K562 (cell line): ENCODE results near the gene TIMM10. TPM values are rescaled to one million over a fixed set of nuclear protein-coding genes. Genes with fewer than 3 reads are reported as not detected.

Experiments
- CHD1 ChIP-seq: fragments of 200-600 bp; sonication (generic); IDR thresholded peaks from one replicate; pipeline ENCODE4 v1.6.1; 2012; ENCODE audit warnings: mild to moderate bottlenecking, moderate library complexity, low read length, inconsistent platforms
- CHD4 ChIP-seq: fragments of 200-600 bp; sonication (generic); IDR thresholded peaks from 3 replicates; pipeline ENCODE4 v1.6.1; 2012; ENCODE audit warnings: low read depth, mild to moderate bottlenecking, mixed read lengths, low read length, inconsistent platforms; ENCODE audit not compliant: insufficient read depth, insufficient replicate concordance, poor library complexity, severe bottlenecking
- EP400 ChIP-seq: fragments of 450-650 bp; IDR thresholded peaks from 2 replicates; pipeline ENCODE4 v1.6.1; 2017; ENCODE audit warnings: antibody characterized with exemption, mild to moderate bottlenecking, moderate library complexity
- MYNN ChIP-seq, 2 experiments: sonication (generic); formaldehyde crosslinking in 1 of 2; IDR thresholded peaks; 2 replicates each; pipeline versions ENCODE4 v1.5.0 to v1.6.1; 2016 to 2020; ENCODE audit warnings: antibody characterized with exemption in 1 of 2, missing genetic modification reagents in 1 of 2
- RBM25 ChIP-seq: fragments of 200-400 bp; formaldehyde crosslinking; IDR thresholded peaks from 2 replicates; pipeline ENCODE4 v1.6.1; 2018; ENCODE audit warnings: low read length, low read depth, moderate library complexity; ENCODE audit not compliant: severe bottlenecking
- SMARCE1 ChIP-seq: fragments of 450-650 bp; IDR thresholded peaks from 2 replicates; pipeline ENCODE4 v1.7.1; 2016; ENCODE audit warnings: mild to moderate bottlenecking
- TFAP4 ChIP-seq: sonication (generic); formaldehyde crosslinking; IDR thresholded peaks from 2 replicates; pipeline ENCODE4 v1.8.0; 2022; ENCODE audit warnings: missing genetic modification reagents, mild to moderate bottlenecking, moderate library complexity, borderline replicate concordance
- TGIF2 ChIP-seq: sonication (generic); formaldehyde crosslinking; IDR thresholded peaks from 2 replicates; pipeline ENCODE4 v1.8.1; 2022; ENCODE audit warnings: mild to moderate bottlenecking, missing genetic modification reagents, moderate library complexity
- ZNF24 ChIP-seq: fragments of 450-650 bp; IDR thresholded peaks from 2 replicates; pipeline ENCODE4 v1.6.1; 2016
- ZNF592 ChIP-seq: fragments of 450-650 bp; IDR thresholded peaks from 2 replicates; pipeline ENCODE4 v1.6.1; 2017; ENCODE audit warnings: antibody characterized with exemption, mild to moderate bottlenecking
- polyA plus RNA-seq, 8 experiments: library from polyadenylated mRNA; depleted of rRNA in 4 of 8; stranded (reverse) in 5 of 8; unstranded in 3 of 8; fragments of >200 nt; fragmentation: Nextera tagmentation in 2 of 8; fragmentation: Illumina TruSeq in 1 of 8; extraction: Ambion mirVana in 2 of 8; extraction: Trizol in 1 of 8; gene quantifications; 2 replicates each; pipeline versions ENCODE4 v1.2.1 to v1.2.3, GENCODE V29; 2011 to 2014; ENCODE audit warnings: inconsistent platforms in 1 of 8, missing spikeins in 1 of 8
- total RNA-seq, 7 experiments: library from RNA; depleted of rRNA in 6 of 7; stranded (reverse); fragments of >200 nt in 6 of 7; fragmentation: Illumina TruSeq in 2 of 7; extraction: Trizol in 2 of 7; gene quantifications; 2 replicates each; pipeline versions ENCODE4 v1.2.1 to v1.2.3, GENCODE V29; 2011 to 2021; ENCODE audit warnings: low replicate concordance in 1 of 7
- TF ChIP-seq, protein P1 (sequence below), 2 experiments: fragments of 450-650 bp in 1 of 2; sonication (generic) in 1 of 2; formaldehyde crosslinking in 1 of 2; IDR thresholded peaks; 2 replicates each; pipeline versions ENCODE4 v1.7.1 to v1.9.0; 2016 to 2022; ENCODE audit warnings: inconsistent platforms in 1 of 2, mild to moderate bottlenecking in 1 of 2, missing genetic modification reagents in 1 of 2

The TIMM10 gene
- total and polyA plus RNA-seq, 9 of the 15 experiments (the other 6 are each of a cell fraction or from before 2014, with no cell fraction given): 109 to 553 (median 172) TPM

DNA sequence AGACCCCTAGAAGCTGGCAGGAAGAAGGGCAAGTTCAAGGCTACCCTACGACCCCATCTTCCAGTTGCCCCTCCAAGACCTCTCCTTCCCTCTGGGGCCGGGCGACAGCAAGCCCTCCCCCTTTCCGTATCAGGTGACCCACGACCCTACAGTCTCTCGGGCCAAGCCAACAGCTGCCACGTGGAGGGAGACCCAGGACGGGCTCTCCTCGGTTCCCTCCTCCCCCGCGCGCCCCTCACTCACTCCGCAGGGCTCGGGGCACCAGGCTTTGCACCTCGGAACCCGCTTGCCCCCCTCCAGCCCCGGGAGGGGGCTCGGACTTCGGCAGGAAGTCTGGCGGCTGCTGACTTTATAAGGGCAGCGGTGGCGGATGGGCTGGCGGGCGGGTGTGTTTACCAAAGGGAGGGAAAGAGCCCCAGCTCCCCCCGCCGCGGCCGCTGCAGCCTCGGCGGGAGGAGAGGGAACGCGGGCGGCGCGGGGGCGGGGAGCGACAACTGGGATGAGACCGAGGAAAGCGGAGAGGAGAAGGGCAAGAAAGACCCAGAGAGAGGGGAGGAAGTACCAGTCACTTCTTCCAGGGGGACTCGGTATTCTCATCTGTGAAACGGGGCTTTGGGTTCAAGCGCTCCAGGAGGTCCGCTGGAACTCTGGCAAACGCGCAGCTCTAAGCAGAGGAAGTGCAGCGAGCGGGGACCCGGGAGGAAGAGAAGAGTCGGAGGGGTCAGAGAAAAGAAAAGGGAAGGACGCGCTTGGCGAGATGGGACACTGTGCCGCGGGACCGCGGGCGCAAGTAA, 15.8 kb downstream of the TIMM10 start (continued):
- TF ChIP-seq SMARCE1 (0 out of 2 replicates have a peak, but pooled peaks have one; percentile 14), CHD4 (peak; percentile 61), MYNN (IDR thresholded peaks at IDR 0.05) (0 out of 2 replicates have a peak, but pooled peaks have one; percentile 4), MYNN (CRISPR knock-in tag; IDR thresholded peaks at IDR 0.05) (no peak), TFAP4 (peak; percentile 52; the same call in 1 of the 2 replicates), ZNF592 (peak; percentile 78), CHD1 (peak; percentile 65), ZNF24 (peak; percentile 82), EP400 (peak; percentile 88), TGIF2 (CRISPR knock-in tag) (no peak), RBM25 (peak; percentile 63)
- TF ChIP-seq, protein P1, sequence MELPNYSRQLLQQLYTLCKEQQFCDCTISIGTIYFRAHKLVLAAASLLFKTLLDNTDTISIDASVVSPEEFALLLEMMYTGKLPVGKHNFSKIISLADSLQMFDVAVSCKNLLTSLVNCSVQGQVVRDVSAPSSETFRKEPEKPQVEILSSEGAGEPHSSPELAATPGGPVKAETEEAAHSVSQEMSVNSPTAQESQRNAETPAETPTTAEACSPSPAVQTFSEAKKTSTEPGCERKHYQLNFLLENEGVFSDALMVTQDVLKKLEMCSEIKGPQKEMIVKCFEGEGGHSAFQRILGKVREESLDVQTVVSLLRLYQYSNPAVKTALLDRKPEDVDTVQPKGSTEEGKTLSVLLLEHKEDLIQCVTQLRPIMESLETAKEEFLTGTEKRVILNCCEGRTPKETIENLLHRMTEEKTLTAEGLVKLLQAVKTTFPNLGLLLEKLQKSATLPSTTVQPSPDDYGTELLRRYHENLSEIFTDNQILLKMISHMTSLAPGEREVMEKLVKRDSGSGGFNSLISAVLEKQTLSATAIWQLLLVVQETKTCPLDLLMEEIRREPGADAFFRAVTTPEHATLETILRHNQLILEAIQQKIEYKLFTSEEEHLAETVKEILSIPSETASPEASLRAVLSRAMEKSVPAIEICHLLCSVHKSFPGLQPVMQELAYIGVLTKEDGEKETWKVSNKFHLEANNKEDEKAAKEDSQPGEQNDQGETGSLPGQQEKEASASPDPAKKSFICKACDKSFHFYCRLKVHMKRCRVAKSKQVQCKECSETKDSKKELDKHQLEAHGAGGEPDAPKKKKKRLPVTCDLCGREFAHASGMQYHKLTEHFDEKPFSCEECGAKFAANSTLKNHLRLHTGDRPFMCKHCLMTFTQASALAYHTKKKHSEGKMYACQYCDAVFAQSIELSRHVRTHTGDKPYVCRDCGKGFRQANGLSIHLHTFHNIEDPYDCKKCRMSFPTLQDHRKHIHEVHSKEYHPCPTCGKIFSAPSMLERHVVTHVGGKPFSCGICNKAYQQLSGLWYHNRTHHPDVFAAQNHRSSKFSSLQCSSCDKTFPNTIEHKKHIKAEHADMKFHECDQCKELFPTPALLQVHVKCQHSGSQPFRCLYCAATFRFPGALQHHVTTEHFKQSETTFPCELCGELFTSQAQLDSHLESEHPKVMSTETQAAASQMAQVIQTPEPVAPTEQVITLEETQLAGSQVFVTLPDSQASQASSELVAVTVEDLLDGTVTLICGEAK (IDR thresholded peaks at IDR 0.05): 0 out of 2 replicates have a peak, but pooled peaks have one; percentile 15
- TF ChIP-seq, protein P1 (CRISPR knock-in tag; IDR thresholded peaks at IDR 0.05): no peak
